NCI-H345 treated with DMSO at 0.1 percent for 48 hours (cell line): ENCODE data around the gene VAV3.
A peak's percentile ranks its signal among the peaks of the same experiment; 100 is the strongest.
"Not testable (repeated sequence)": the region's sequence is repeated elsewhere in the genome, so short reads cannot be mapped to it uniquely, and the experiment has no call there.

Experiments used
- DNase-seq: peaks from one replicate; lab custom pipeline; 2025; ENCODE audit not compliant: unreplicated experiment; lab: John Stamatoyannopoulos, UW

Gene VAV3

GRCh38 chr1:107844541-107845194 lies 120.3 kb downstream of the VAV3 start:
- not testable (repeated sequence) for DNase-seq

GRCh38 chr1:107843989-107844388 lies 121.0 kb downstream of the VAV3 start:
- no peak for DNase-seq

GRCh38 chr1:107842241-107842640 lies 122.7 kb downstream of the VAV3 start:
- DNase-seq = no peak

GRCh38 chr1:107840725-107841124 lies 124.3 kb downstream of the VAV3 start:
- DNase-seq = no peak

GRCh38 chr1:107838056-107838455 lies 126.9 kb downstream of the VAV3 start:
- no peak for DNase-seq

GRCh38 chr1:107835151-107835670 lies 129.8 kb downstream of the VAV3 start:
- no peak for DNase-seq

GRCh38 chr1:107833061-107833460 lies 131.9 kb downstream of the VAV3 start:
- DNase-seq = no peak

GRCh38 chr1:107831921-107832320 lies 133.1 kb downstream of the VAV3 start:
- DNase-seq = no peak

GRCh38 chr1:107830526-107830925 lies 134.5 kb downstream of the VAV3 start:
- no peak for DNase-seq

GRCh38 chr1:107830075-107830474 lies 134.9 kb downstream of the VAV3 start:
- DNase-seq = no peak

GRCh38 chr1:107829036-107829770 lies 135.8 kb downstream of the VAV3 start:
- DNase-seq = peak; percentile 33

GRCh38 chr1:107824946-107825345 lies 140.0 kb downstream of the VAV3 start:
- no peak for DNase-seq

GRCh38 chr1:107821340-107821739 lies 143.6 kb downstream of the VAV3 start:
- DNase-seq = no peak

- DNase-seq = no peak
Measured at GRCh38 chr1:107820801-107821200, 144.2 kb downstream of the VAV3 start.

GRCh38 chr1:107817935-107818334 lies 147.0 kb downstream of the VAV3 start:
- DNase-seq = no peak

GRCh38 chr1:107817206-107817605 lies 147.8 kb downstream of the VAV3 start:
- no peak for DNase-seq

GRCh38 chr1:107810291-107810951 lies 154.6 kb downstream of the VAV3 start:
- DNase-seq = no peak

GRCh38 chr1:107807855-107808254 lies 157.1 kb downstream of the VAV3 start:
- no peak for DNase-seq

GRCh38 chr1:107807405-107807804 lies 157.6 kb downstream of the VAV3 start:
- no peak for DNase-seq

GRCh38 chr1:107806902-107807301 lies 158.1 kb downstream of the VAV3 start:
- DNase-seq = no peak

GRCh38 chr1:107804741-107805140 lies 160.2 kb downstream of the VAV3 start:
- DNase-seq = no peak

GRCh38 chr1:107804134-107804533 lies 160.8 kb downstream of the VAV3 start:
- no peak for DNase-seq
